Regular cardiac myocyte (primary cell): ENCODE results near the gene MECP2. TPM values are rescaled to one million over a fixed set of nuclear protein-coding genes. Genes with fewer than 3 reads are reported as not detected.

Source experiments
- total RNA-seq: library from RNA; depleted of rRNA; stranded (reverse); fragments of >200 nt; gene quantifications from 2 replicates; pipeline ENCODE4 v1.2.3, GENCODE V29; 2014

MECP2 gene
- total RNA-seq = 15.3 and 27.6 TPM in 2 replicates

DNA sequence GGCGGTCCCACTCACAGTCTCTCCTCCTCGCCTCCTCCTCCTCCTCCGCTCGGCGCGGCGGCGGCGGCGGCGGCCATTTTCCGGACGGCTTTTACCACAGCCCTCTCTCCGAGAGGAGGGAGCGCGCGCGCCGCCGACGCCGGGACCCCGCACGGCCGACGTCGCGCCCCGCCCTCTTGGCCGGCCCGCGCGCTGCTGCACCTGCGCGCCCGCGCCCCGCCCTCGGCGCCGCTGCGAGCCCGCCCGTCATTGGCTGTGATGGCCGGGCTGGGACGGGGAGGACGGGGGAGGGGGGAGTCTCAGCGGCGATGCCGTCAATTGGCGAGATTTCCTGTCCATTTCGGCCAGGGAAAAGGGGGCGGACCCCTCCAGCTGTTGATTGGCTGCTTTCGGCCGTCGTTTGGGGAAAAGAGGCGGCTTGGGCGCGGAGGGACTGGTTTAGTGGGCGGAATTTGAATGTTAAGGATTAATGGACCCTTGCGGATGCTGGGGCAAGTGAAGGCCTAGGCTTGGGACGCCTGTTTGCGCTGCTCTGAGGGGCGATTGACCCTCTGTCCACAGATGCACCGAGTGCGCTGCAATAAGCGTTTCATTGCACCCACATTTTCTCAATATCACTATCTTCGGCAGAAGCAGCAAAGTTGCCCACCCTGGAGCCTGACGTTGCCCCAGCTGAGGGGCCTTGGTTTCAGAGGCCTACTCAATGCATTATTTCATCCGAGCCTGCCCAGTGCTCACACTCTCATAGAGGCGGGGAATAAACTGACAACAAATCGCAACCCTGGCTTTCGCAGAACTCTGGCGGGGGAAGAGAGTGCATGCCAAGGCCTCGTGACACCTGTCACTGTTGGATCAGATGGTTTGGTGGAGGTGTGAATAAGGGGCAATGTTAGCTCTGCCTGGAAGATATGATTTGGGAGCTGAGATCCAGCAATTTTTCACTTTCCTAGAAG, at the start of gene MECP2:
TSS of gene MECP2 (minus strand) at position 129 of the 953 bp plus-strand sequence.

DNA sequence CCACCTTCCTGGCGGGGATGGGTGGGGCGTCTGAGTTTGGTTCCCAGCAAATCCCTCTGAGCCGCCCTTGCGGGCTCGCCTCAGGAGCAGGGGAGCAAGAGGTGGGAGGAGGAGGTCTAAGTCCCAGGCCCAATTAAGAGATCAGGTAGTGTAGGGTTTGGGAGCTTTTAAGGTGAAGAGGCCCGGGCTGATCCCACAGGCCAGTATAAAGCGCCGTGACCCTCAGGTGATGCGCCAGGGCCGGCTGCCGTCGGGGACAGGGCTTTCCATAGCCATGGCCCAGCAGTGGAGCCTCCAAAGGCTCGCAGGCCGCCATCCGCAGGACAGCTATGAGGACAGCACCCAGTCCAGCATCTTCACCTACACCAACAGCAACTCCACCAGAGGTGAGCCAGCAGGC, 46.5 kb upstream of the MECP2 start, which contains the start of gene OPN1LW:
TSS of gene OPN1LW (plus strand) at position 234 of the 400 bp plus-strand sequence. CDS start at position 275, 41 bp downstream.

DNA sequence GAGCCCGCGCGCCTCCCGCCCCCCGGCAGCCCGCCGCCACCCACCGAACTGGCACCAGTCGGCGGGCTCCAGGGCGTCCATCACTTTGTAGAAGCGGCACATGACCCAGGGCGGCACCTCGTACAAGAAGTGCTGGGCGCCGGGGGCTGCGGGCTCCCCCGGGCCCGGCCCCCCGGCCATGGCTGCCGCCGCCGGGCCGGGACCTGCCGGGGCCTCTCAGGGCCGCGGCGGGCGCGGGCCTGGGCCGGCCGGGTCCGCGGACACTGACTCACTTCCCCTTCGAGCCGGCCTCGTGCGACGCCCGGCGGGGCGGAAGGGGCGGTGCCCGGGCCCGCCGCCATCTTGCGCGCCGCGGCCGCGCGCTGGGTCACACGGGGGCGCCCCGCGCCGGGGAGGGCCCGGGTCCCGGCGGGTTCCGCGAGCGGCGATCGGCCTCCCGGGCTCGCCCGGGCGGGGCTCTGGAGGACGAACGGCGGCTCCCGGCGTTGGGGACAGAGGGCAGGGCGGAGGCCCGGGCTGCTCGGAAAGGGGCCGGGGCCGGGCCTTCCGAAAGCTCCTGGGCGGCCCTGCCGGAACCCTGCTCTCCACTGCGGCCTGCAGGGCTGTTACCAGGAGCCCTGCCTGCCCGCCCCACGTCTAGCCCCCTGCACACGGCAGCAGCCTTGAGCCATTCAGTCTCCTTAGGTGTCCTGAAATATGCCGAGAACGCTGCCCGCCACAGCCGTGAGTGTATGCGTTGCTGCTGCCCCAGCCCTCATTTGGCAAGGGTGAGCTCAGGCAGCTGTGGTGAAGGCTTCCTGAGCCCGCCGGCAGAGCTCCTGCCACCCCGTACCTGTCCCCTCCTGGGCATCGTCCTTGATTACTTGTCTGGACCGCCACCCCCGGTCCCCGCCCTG, 77.6 kb downstream of the MECP2 start, which contains the start of gene IRAK1:
TSS of gene IRAK1 (minus strand) at position 270 of the 896 bp plus-strand sequence. CDS start at position 180, 90 bp downstream.

DNA sequence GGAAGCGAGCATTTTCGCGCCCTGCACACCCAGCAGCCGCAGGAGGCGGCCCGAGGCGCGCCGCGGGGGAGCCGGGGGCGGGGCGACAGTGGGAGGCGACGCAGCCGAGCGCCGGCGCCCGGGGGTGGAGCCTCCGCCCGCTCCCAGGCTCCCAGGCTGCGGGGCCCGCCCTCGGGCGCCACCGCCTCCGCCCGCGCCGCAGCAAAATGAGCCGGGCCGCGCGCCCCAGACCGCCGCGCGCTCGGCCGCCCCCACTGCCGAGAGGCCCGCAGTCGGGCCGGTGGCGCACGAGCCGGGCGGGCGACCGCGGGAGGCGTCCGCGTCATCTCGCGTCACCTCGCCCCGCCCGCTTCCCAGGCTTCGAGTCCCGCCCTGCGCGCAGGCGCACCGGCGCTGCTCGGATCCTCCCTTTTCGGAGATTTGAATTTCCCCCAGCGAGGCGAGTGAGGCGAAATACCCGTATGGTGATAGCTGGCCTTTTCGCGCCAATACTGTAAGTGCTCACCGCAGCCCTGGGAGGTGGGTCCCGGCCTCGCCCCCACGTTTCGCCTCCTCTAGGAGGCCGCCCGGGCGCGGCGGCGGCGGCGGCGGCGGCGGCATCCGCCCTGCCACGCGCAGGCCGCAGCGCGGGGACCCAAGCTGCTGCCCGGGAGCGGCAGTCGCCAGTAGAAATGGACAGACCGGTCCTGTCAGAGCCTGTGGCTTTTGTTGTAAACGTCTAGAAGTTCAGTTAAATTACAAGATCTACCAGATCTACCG, 125.0 kb downstream of the MECP2 start, which contains the start of gene TMEM187:
TSS of gene TMEM187 (plus strand) at position 387 of the 759 bp plus-strand sequence. CDS start 9,309 bp downstream, outside the sequence.

Other genes starting within 250 kb of the MECP2 start
- gene L1CAM, start 211.5 kb downstream of the MECP2 start, total RNA-seq = 1.9 and 3.7 TPM in 2 replicates
- gene AVPR2, start 193.0 kb downstream of the MECP2 start, total RNA-seq = not detected in 2 replicates
- gene ARHGAP4, start 171.5 kb downstream of the MECP2 start, total RNA-seq = 0.38 and 0.85 TPM in 2 replicates
- gene NAA10, start 162.7 kb downstream of the MECP2 start, total RNA-seq = 47.6 and 120 TPM in 2 replicates
- 2.3 and 13.2 TPM in 2 replicates for gene RENBP, start 153.1 kb downstream of the MECP2 start, total RNA-seq
- 7.9 and 13.4 TPM in 2 replicates for gene HCFC1, start 125.9 kb downstream of the MECP2 start, total RNA-seq
- 4.0 and 6.8 TPM in 2 replicates for gene TMEM187, start 125.0 kb downstream of the MECP2 start, total RNA-seq
- 74.4 and 108 TPM in 2 replicates for gene IRAK1, start 77.8 kb downstream of the MECP2 start, total RNA-seq
- gene OPN1LW, start 46.5 kb upstream of the MECP2 start, total RNA-seq = not detected in 2 replicates
- gene OPN1MW, start 84.9 kb upstream of the MECP2 start, total RNA-seq = not detected in 2 replicates
- gene OPN1MW2, start 122.0 kb upstream of the MECP2 start, total RNA-seq = not detected in 2 replicates
- gene OPN1MW3, start 159.9 kb upstream of the MECP2 start, total RNA-seq = not detected in 2 replicates
- gene TEX28, start 197.4 kb upstream of the MECP2 start, total RNA-seq = under 0.01 TPM in 1 of 2 replicates, not detected in the other
- not detected in 2 replicates for gene TKTL1, start 198.1 kb upstream of the MECP2 start, total RNA-seq